K562 (cell line): ENCODE results near the gene DENND1A. TPM values are rescaled to one million over a fixed set of nuclear protein-coding genes. Genes with fewer than 3 reads are reported as not detected.

ENCODE experiments used
- ATAC-seq: fragments of 200-7000 bp; cut with Tn5 transposase; 3 replicates; pipeline ENCODE4 v1.9.1; 2020; ENCODE audit warnings: moderate library complexity
- BruUV-seq: library from RNA; stranded (reverse); fragments of 400-500 nt; replicated peaks from 2 replicates; lab custom pipeline; 2021; lab: Mats Ljungman, UMichigan
- CTCF ChIA-PET: fragments of 300-600 bp; formaldehyde crosslinking; extraction: SDS; loops from one replicate; lab custom pipeline; 2021; ENCODE audit warnings: low intra/inter-chr PET ratio; lab: Yijun Ruan, JAX
- POLR2A ChIA-PET: fragments of 300-600, 350-650 bp; sonication (Branson Sonifier 250); formaldehyde crosslinking; extraction: SDS; loops from one replicate; lab custom pipeline; 2021; ENCODE audit warnings: antibody characterized with exemption, inconsistent platforms; lab: Yijun Ruan, JAX
- DNase-seq, 4 experiments: peaks; one replicate each; pipeline versions ENCODE4 v3.0.0 to v3.0.0-alpha.2; 2011 to 2018; ENCODE audit warnings: low spot score in 3 of 4, mixed read lengths in 3 of 4; ENCODE audit errors: extremely low read depth in 1 of 4
- FAIRE-seq: peaks from 2 replicates; lab custom pipeline; 2011; peaks lifted over from hg19 to GRCh38; lab: Jason Lieb, UNC
- H2AFZ ChIP-seq: 2 replicates; pipeline ENCODE4 v1.6.0; 2011; ENCODE audit warnings: low read depth, low read length, control low read depth, inconsistent platforms
- H3K27ac ChIP-seq: fragments of 200-600 bp; 3 replicates; pipeline ENCODE4 v1.8.0; 2011; ENCODE audit warnings: low read depth, mild to moderate bottlenecking, control low read depth, inconsistent platforms, low read length, moderate library complexity, mixed read lengths; ENCODE audit errors: extremely low read depth
- H3K27me3 ChIP-seq, 2 experiments: fragments of 300-600 bp in 1 of 2; 2 replicates in 1 of 2; 3 replicates in 1 of 2; pipeline versions ENCODE4 v1.6.0 to v1.8.0; 2011; ENCODE audit warnings: inconsistent platforms in 2 of 2, low read length in 2 of 2, mild to moderate bottlenecking in 1 of 2, mixed read lengths in 1 of 2, moderate library complexity in 1 of 2; ENCODE audit not compliant: control insufficient read depth in 2 of 2, insufficient read depth in 2 of 2
- H3K36me3 ChIP-seq: fragments of 300-600 bp; 3 replicates; pipeline ENCODE4 v1.8.0; 2011; ENCODE audit warnings: mild to moderate bottlenecking, low read length, inconsistent platforms; ENCODE audit not compliant: control insufficient read depth, insufficient read depth
- H3K4me1 ChIP-seq, 2 experiments: fragments of 200-600 bp in 1 of 2; replicated peaks in 1 of 2; 2 replicates in 1 of 2; 3 replicates in 1 of 2; pipeline versions ENCODE4 v1.5.1 to v1.8.0; 2011; ENCODE audit warnings: inconsistent platforms in 2 of 2, low read length in 2 of 2, mild to moderate bottlenecking in 1 of 2, mixed read lengths in 1 of 2, moderate library complexity in 1 of 2; ENCODE audit not compliant: control insufficient read depth in 2 of 2, insufficient read depth in 2 of 2
- H3K4me2 ChIP-seq: 2 replicates; pipeline ENCODE4 v1.6.1; 2011; ENCODE audit warnings: low read length, control low read depth, inconsistent platforms, mixed read lengths; ENCODE audit not compliant: insufficient read depth
- H3K4me3 ChIP-seq: fragments of 200-600 bp; sonication (generic), shearing (Covaris generic); 2 replicates; pipeline ENCODE4 v1.5.1; 2016; ENCODE audit warnings: control low read depth, inconsistent platforms
- H3K79me2 ChIP-seq: fragments of 200-600 bp; 3 replicates; pipeline ENCODE4 v1.8.0; 2011; ENCODE audit warnings: low read length, inconsistent platforms; ENCODE audit not compliant: control insufficient read depth, insufficient read depth
- H3K9ac ChIP-seq, 2 experiments: 2 replicates each; pipeline versions ENCODE4 v1.6.0 to v1.6.1; 2011; ENCODE audit warnings: low read depth in 2 of 2, low read length in 2 of 2, control low read depth in 1 of 2, inconsistent platforms in 1 of 2, mild to moderate bottlenecking in 1 of 2, mixed read lengths in 1 of 2; ENCODE audit not compliant: insufficient read depth in 1 of 2
- H3K9me1 ChIP-seq: one replicate; pipeline ENCODE4 v1.6.0; 2011; ENCODE audit warnings: inconsistent platforms, mild to moderate bottlenecking, low read length, moderate library complexity; ENCODE audit not compliant: control insufficient read depth, insufficient read depth
- H3K9me3 ChIP-seq: replicated peaks from 2 replicates; pipeline ENCODE4 v1.5.1; 2011; ENCODE audit warnings: low read depth, low read length, inconsistent platforms; ENCODE audit not compliant: control insufficient read depth, insufficient read depth
- H4K20me1 ChIP-seq: replicated peaks from 2 replicates; pipeline ENCODE4 v1.6.1; 2011; ENCODE audit warnings: low read length, inconsistent platforms, mixed read lengths; ENCODE audit not compliant: control insufficient read depth, insufficient read depth
- CEBPB ChIP-seq: fragments of 450-650 bp; IDR thresholded peaks from 2 replicates; pipeline ENCODE4 v1.6.1; 2016; ENCODE audit warnings: missing genetic modification characterization, missing compliant biosample characterization
- CEBPG ChIP-seq, 3 experiments: fragments of 200-800 bp in 1 of 3; sonication (Bioruptor generic) in 1 of 3; sonication (generic) in 1 of 3; formaldehyde crosslinking in 1 of 3; IDR thresholded peaks in 2 of 3; conservative IDR thresholded peaks in 1 of 3; 2 replicates each; pipeline versions ENCODE4 v1.6.1 to v1.8.0; 2016 to 2022; ENCODE audit warnings: missing compliant biosample characterization in 2 of 3, missing genetic modification characterization in 2 of 3, mild to moderate bottlenecking in 1 of 3, missing genetic modification reagents in 1 of 3
- GABPA ChIP-seq: fragments of 200-800 bp; sonication (Bioruptor generic); conservative IDR thresholded peaks from 2 replicates; pipeline ENCODE4 v1.6.1; 2016; ENCODE audit warnings: low read depth, missing genetic modification characterization, missing compliant biosample characterization
- IRF1 ChIP-seq: sonication (generic); formaldehyde crosslinking; IDR thresholded peaks from 2 replicates; pipeline ENCODE4 v1.8.0; 2022; ENCODE audit warnings: missing genetic modification reagents, mild to moderate bottlenecking, borderline replicate concordance
- MEIS2 ChIP-seq: fragments of 450-650 bp; IDR thresholded peaks from 2 replicates; pipeline ENCODE4 v1.6.1; 2014; ENCODE audit warnings: mild to moderate bottlenecking; ENCODE audit not compliant: partially characterized antibody
- MTA2 ChIP-seq: fragments of 450-650 bp; IDR thresholded peaks from 2 replicates; pipeline ENCODE4 v1.6.1; 2016; ENCODE audit warnings: low read depth
- U2AF2 ChIP-seq: fragments of 200-400 bp; formaldehyde crosslinking; optimal IDR thresholded peaks from 2 replicates; pipeline ENCODE3; 2017; ENCODE audit warnings: low read depth, mild to moderate bottlenecking, low read length
- WGBS: fragments of 100-300 bp; shearing (Covaris generic); methylation state at CpG from one replicate; pipeline ENCODE4 v1.1.6; 2016; ENCODE audit warnings: low coverage, mixed read lengths; ENCODE audit not compliant: insufficient coverage; ENCODE audit errors: missing lambda C conversion rate; 5-methylcytosine and 5-hydroxymethylcytosine counted together
- in situ Hi-C: fragments of 300-500 bp; cut with MboI; formaldehyde crosslinking; loops from 4 replicates; pipeline ENCODE4 v1.15.0; 2018; ENCODE audit warnings: inconsistent platforms, mixed read lengths
- intact Hi-C: fragments of 100-400 bp; cut with micrococcal nuclease; formaldehyde crosslinking; loops from 2 replicates; pipeline ENCODE4 v1.14.2; 2022
- polyA plus RNA-seq, 8 experiments: library from polyadenylated mRNA; depleted of rRNA in 4 of 8; stranded (reverse) in 5 of 8; unstranded in 3 of 8; fragments of >200 nt; fragmentation: Nextera tagmentation in 2 of 8; fragmentation: Illumina TruSeq in 1 of 8; extraction: Ambion mirVana in 2 of 8; extraction: Trizol in 1 of 8; gene quantifications; 2 replicates each; pipeline versions ENCODE4 v1.2.1 to v1.2.3, GENCODE V29; 2011 to 2014; ENCODE audit warnings: inconsistent platforms in 1 of 8, missing spikeins in 1 of 8
- total RNA-seq, 7 experiments: library from RNA; depleted of rRNA in 6 of 7; stranded (reverse); fragments of >200 nt in 6 of 7; fragmentation: Illumina TruSeq in 2 of 7; extraction: Trizol in 2 of 7; gene quantifications; 2 replicates each; pipeline versions ENCODE4 v1.2.1 to v1.2.3, GENCODE V29; 2011 to 2021; ENCODE audit warnings: low replicate concordance in 1 of 7
- TF ChIP-seq, protein P1 (sequence below): fragments of 250-450 bp; sonication (Bioruptor Pico); IDR thresholded peaks from 2 replicates; pipeline ENCODE4 v1.4.0; 2020; ENCODE audit warnings: borderline replicate concordance
- TF ChIP-seq, protein P2 (sequence below): fragments of 250-450 bp; sonication (Bioruptor Pico); IDR thresholded peaks from 2 replicates; pipeline ENCODE4 v1.5.0; 2022; ENCODE audit warnings: mild to moderate bottlenecking

The DENND1A gene
- total and polyA plus RNA-seq, 9 of the 15 experiments (the other 6 are each of a cell fraction or from before 2014, with no cell fraction given), result 7.6 to 29.5 (median 15.7) TPM

- POLR2A ChIA-PET, result interaction anchor here (0.6 kb wide), 1 partner anchor 15 kb away, joined by 4 read pairs; no protein-coding TSS in a partner anchor
- no TSS peak for BruUV-seq
Observed at GRCh38 chr9:123867034-123867433, 62.9 kb downstream of the DENND1A start.

GRCh38 chr9:123866497-123866896 lies 63.4 kb downstream of the DENND1A start:
- Histone ChIP-seq H3K4me2 (no peak overlapping the region), H3K4me1 (no peaks in the 10 kb centered on the region; a peak in 1 of 5 replicates), H3K36me3 (no peaks in the 10 kb centered on the region), H3K27me3 (no peaks in the 10 kb centered on the region), H3K9me1 (no peaks in the 10 kb centered on the region), H3K4me3 (no peak overlapping the region), H4K20me1 (no peaks in the 10 kb centered on the region), H3K79me2 (no peaks in the 10 kb centered on the region), H3K9me3 (no peaks in the 10 kb centered on the region), H2AFZ (no peak overlapping the region), H3K27ac (no peak overlapping the region), H3K9ac (no peak overlapping the region)
- no peak for ATAC-seq
- 81% methylated on average over 2 of the region's 2 CpGs for WGBS
- in situ Hi-C loops (no loop called here), intact Hi-C loops (no loop called here)
- BruUV-seq, result no TSS peak
- no peak for DNase-seq
- CTCF ChIA-PET, result no interaction called here
- POLR2A ChIA-PET, result no interaction called here
- FAIRE-seq, result no peak
- TF ChIP-seq GABPA (tag), result peak; percentile 59
- no peak for TF ChIP-seq CEBPG (CRISPR knock-in tag; IDR thresholded peaks at IDR 0.05)
- TF ChIP-seq CEBPG (tag; conservative IDR thresholded peaks at IDR 0.05 in 1 of 2, IDR thresholded peaks at IDR 0.05 in 1 of 2), result peak in 1 of 2 experiments; percentile 46; a peak in 1 of 4 replicates
- no peak for TF ChIP-seq U2AF2
- no peak for TF ChIP-seq IRF1 (CRISPR knock-in tag)
- TF ChIP-seq, protein P1, sequence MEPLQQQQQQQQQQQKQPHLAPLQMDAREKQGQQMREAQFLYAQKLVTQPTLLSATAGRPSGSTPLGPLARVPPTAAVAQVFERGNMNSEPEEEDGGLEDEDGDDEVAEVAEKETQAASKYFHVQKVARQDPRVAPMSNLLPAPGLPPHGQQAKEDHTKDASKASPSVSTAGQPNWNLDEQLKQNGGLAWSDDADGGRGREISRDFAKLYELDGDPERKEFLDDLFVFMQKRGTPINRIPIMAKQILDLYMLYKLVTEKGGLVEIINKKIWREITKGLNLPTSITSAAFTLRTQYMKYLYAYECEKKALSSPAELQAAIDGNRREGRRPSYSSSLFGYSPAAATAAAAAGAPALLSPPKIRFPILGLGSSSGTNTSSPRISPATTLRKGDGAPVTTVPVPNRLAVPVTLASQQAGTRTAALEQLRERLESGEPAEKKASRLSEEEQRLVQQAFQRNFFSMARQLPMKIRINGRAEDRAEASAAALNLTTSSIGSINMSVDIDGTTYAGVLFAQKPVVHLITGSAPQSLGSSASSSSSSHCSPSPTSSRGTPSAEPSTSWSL (CRISPR knock-in tag), result no peak
- TF ChIP-seq MTA2, result no peak

More at GRCh38 chr9:123867034-123867433, 62.9 kb downstream of the DENND1A start:
- DNase-seq, result no peak
- Histone ChIP-seq H3K4me3 (no peak overlapping the region), H3K4me2 (no peak overlapping the region), H3K27ac (no peak overlapping the region), H3K27me3 (no peaks in the 10 kb centered on the region), H2AFZ (no peak overlapping the region), H4K20me1 (no peaks in the 10 kb centered on the region), H3K9me1 (no peaks in the 10 kb centered on the region), H3K9ac (no peak overlapping the region), H3K9me3 (no peaks in the 10 kb centered on the region), H3K79me2 (no peaks in the 10 kb centered on the region), H3K4me1 (no peaks in the 10 kb centered on the region; a peak in 1 of 5 replicates), H3K36me3 (no peaks in the 10 kb centered on the region)
- CTCF ChIA-PET, result no interaction called here
- FAIRE-seq, result peak; percentile 6
- in situ Hi-C loops, result no loop called here
- intact Hi-C loops, result no loop called here
- ATAC-seq, result no peak
- TF ChIP-seq, protein P2, sequence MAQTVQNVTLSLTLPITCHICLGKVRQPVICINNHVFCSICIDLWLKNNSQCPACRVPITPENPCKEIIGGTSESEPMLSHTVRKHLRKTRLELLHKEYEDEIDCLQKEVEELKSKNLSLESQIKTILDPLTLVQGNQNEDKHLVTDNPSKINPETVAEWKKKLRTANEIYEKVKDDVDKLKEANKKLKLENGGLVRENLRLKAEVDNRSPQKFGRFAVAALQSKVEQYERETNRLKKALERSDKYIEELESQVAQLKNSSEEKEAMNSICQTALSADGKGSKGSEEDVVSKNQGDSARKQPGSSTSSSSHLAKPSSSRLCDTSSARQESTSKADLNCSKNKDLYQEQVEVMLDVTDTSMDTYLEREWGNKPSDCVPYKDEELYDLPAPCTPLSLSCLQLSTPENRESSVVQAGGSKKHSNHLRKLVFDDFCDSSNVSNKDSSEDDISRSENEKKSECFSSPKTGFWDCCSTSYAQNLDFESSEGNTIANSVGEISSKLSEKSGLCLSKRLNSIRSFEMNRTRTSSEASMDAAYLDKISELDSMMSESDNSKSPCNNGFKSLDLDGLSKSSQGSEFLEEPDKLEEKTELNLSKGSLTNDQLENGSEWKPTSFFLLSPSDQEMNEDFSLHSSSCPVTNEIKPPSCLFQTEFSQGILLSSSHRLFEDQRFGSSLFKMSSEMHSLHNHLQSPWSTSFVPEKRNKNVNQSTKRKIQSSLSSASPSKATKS (CRISPR knock-in tag), result no peak
- TF ChIP-seq MEIS2 (peak; percentile 40), CEBPB (tag) (peak; percentile 21; the same call in 1 of the 2 replicates)
- 48% methylated on average over 3 of the region's 3 CpGs for WGBS
